Colonic mucosa (tissue), 4 donors: ENCODE data around the gene ALDH1A3. TPM values are rescaled to one million over a fixed set of nuclear protein-coding genes. Genes with fewer than 3 reads are reported as not detected.

Experiments used
- DNase-seq: peaks from one replicate; pipeline ENCODE4 v3.0.0-alpha.2; 2020
- H3K27ac ChIP-seq: fragments of 200-600 bp; one replicate; pipeline ENCODE4 v1.8.0; 2021
- H3K27me3 ChIP-seq: fragments of 200-600 bp; one replicate; pipeline ENCODE4 v1.8.0; 2021
- H3K36me3 ChIP-seq: fragments of 200-600 bp; one replicate; pipeline ENCODE4 v1.8.0; 2021
- H3K4me1 ChIP-seq: fragments of 200-600 bp; one replicate; pipeline ENCODE4 v1.8.0; 2021; ENCODE audit warnings: mild to moderate bottlenecking
- H3K4me3 ChIP-seq: fragments of 200-600 bp; one replicate; pipeline ENCODE4 v1.8.0; 2021
- H3K9ac ChIP-seq, 2 donors: one replicate each; pipeline ENCODE4 v1.7.0; 2013; ENCODE audit warnings: control low read depth in 2 of 2, low read depth in 2 of 2, low read length in 2 of 2
- H3K9me3 ChIP-seq: fragments of 200-600 bp; one replicate; pipeline ENCODE4 v1.8.0; 2021
- intact Hi-C: fragments of 100-400 bp; cut with DNase I; formaldehyde crosslinking; loops from one replicate; pipeline ENCODE4 v1.14.1; 2022
- total RNA-seq, 2 donors: library from RNA; stranded (reverse); fragmentation: NEBNext Ultra II Directional in 1 of 2; extraction: Animal tissue kit (Norgen Biotek cat#: 25700) in 1 of 2; gene quantifications; one replicate each; pipeline ENCODE4 v1.2.1, GENCODE V29; 2021
- TF ChIP-seq, protein P1 (sequence below): fragments of 200-600 bp; IDR thresholded peaks from one replicate; pipeline ENCODE4 v1.8.0; 2022; ENCODE audit warnings: antibody characterized with exemption, mild to moderate bottlenecking
- donor health status: healthy.
- donor health status: DM: no; HTN: no; CAD: no.
- donor health status: DM: no; HTN: no; CAD: no.

The ALDH1A3 gene
- total RNA-seq, 2 donors from 2014 or later = 3.8 to 7.4 TPM

DNA sequence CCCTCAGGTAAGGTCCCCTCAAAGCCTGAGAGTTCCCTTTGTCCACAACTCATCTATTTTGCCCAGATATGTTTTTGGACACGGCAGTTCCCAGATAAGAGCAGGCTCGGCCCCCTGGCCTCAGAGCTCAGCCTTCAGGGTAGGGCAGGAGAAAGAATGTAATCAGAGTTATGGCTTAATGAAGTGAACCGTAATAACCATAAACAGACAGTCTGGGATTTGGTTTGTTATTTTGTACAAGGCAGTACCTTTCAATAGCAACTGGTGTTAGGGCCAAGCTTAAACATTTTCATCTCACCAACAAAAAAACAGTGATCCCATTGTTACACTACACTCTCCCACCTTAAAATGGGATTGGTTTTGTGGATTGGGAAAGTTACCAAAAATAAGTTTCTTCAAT is 12.2 kb upstream of the ALDH1A3 start:
- intact Hi-C loops = no loop called here
- Histone ChIP-seq H3K4me3 (no peak overlapping the region), H3K9ac (no peak overlapping the region), H3K36me3 (no peaks in the 10 kb centered on the region), H3K27me3 (no peaks in the 10 kb centered on the region), H3K27ac (no peak overlapping the region), H3K4me1 (no peaks in the 10 kb centered on the region), H3K9me3 (no peaks in the 10 kb centered on the region)
- DNase-seq = no peak
- TF ChIP-seq, protein P1, sequence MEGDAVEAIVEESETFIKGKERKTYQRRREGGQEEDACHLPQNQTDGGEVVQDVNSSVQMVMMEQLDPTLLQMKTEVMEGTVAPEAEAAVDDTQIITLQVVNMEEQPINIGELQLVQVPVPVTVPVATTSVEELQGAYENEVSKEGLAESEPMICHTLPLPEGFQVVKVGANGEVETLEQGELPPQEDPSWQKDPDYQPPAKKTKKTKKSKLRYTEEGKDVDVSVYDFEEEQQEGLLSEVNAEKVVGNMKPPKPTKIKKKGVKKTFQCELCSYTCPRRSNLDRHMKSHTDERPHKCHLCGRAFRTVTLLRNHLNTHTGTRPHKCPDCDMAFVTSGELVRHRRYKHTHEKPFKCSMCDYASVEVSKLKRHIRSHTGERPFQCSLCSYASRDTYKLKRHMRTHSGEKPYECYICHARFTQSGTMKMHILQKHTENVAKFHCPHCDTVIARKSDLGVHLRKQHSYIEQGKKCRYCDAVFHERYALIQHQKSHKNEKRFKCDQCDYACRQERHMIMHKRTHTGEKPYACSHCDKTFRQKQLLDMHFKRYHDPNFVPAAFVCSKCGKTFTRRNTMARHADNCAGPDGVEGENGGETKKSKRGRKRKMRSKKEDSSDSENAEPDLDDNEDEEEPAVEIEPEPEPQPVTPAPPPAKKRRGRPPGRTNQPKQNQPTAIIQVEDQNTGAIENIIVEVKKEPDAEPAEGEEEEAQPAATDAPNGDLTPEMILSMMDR = no peak

DNA sequence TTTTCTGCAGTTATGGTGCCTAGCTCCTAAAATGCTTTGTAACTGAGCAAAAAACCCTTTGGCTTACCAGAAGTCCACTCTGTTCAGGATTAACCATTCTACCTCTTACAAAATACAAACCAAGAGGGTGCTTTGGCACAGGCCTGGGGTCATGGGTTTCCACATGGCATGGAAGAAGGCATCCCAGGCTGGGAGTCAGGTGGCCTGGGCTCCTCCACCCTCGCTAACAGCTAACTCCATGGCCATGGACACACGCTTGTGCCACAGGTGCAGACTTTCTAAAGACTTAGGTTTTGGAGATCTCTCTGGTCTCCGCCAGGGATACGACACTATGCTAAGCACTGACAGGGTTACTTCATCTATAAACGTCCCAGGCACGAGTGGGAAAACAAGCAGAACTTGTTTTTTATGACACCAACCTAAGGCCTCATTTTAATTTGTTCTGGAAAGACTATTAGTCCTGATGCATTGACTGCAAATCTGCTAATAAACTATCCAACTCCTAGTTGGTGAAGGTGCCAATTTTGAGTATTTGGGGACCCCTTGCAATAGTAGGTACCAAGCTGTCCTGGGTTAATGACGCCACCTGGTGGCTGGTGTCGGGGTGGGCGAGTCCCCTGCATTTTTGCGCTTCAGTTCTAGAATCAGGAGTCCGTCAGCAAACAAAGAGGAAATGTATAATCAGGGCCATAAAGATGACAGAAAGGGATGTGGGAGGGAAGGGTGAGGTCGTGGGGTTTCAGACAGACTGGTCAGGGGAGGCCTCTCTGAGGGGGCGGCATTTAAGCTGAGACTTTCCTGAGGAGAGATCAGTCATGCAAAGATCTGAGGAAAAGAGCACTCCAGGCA is 10.3 kb upstream of the ALDH1A3 start:
- intact Hi-C loops = no loop called here
- no peaks in the 10 kb centered on the region for H3K36me3 ChIP-seq
- H3K4me3 ChIP-seq = no peak overlapping the region
- TF ChIP-seq, protein P1 = peak; percentile 17
- no peak overlapping the region for H3K27ac ChIP-seq
- no peaks in the 10 kb centered on the region for H3K27me3 ChIP-seq
- DNase-seq = no peak
- no peak overlapping the region for H3K9ac ChIP-seq
- H3K9me3 ChIP-seq = no peaks in the 10 kb centered on the region
- H3K4me1 ChIP-seq = no peaks in the 10 kb centered on the region

GRCh38 chr15:100873029-100873677 is 6.5 kb upstream of the ALDH1A3 start:
- peaks cover 4% of the 10 kb centered on the region for H3K27me3 ChIP-seq
- H3K4me1 ChIP-seq = no peaks in the 10 kb centered on the region
- DNase-seq = peak; percentile 79
- H3K4me3 ChIP-seq = no peak overlapping the region
- no peak overlapping the region for H3K27ac ChIP-seq
- intact Hi-C loops = loop anchor here (5.0 kb wide), 1 partner anchor 246 kb away; no protein-coding TSS in a partner anchor
- TF ChIP-seq, protein P1 = peak; percentile 82
- no peaks in the 10 kb centered on the region for H3K9me3 ChIP-seq
- no peak overlapping the region for H3K9ac ChIP-seq
- H3K36me3 ChIP-seq = no peaks in the 10 kb centered on the region

GRCh38 chr15:100875495-100875894 is 4.1 kb upstream of the ALDH1A3 start:
- Histone ChIP-seq H3K36me3 (no peaks in the 10 kb centered on the region), H3K4me3 (no peak overlapping the region), H3K27me3 (peaks cover 24% of the 10 kb centered on the region), H3K9me3 (no peaks in the 10 kb centered on the region), H3K27ac (no peak overlapping the region), H3K4me1 (no peaks in the 10 kb centered on the region), H3K9ac (no peak overlapping the region)
- intact Hi-C loops = no loop called here
- TF ChIP-seq, protein P1 = no peak
- DNase-seq = no peak

DNA sequence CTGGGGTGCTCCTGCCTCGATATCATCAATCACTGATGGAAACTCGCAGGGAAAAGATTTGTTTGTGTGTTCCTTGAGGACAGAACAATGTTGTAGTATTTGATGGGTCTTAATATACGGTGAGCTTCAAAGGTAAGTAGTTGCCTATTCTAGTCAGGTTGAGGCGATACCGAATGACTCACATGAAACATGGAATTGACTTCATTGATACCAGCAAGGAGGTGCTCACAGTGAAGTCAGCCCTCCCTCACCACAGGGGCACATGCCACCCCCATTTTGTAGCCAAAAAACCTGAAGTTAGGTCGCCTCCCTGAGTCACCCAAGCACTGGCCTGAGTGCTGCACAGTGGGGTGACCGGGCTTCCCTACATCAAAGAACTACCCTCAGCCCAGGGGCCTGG is 3.7 kb upstream of the ALDH1A3 start:
- Histone ChIP-seq H3K4me1 (no peaks in the 10 kb centered on the region), H3K9me3 (no peaks in the 10 kb centered on the region), H3K27me3 (peaks cover 29% of the 10 kb centered on the region), H3K4me3 (no peak overlapping the region), H3K36me3 (no peaks in the 10 kb centered on the region), H3K27ac (no peak overlapping the region), H3K9ac (no peak overlapping the region)
- intact Hi-C loops = no loop called here
- TF ChIP-seq, protein P1 = no peak
- no peak for DNase-seq
